IMR-90 (cell line): ENCODE data around the gene CLC. TPM values are rescaled to one million over a fixed set of nuclear protein-coding genes. Genes with fewer than 3 reads are reported as not detected.

Source experiments
- ATAC-seq: fragments of 200-7000 bp; cut with Tn5 transposase; 2 replicates; pipeline ENCODE4 v1.9.1; 2020; ENCODE audit warnings: low read depth, mild to moderate bottlenecking, moderate library complexity
- BruUV-seq: library from RNA; stranded (reverse); fragments of 400-500 nt; replicated peaks from 2 replicates; lab custom pipeline; 2021; lab: Mats Ljungman, UMichigan
- CTCF ChIA-PET: fragments of 300-600 bp; formaldehyde crosslinking; extraction: SDS; loops from one replicate; lab custom pipeline; 2021; ENCODE audit warnings: antibody characterized with exemption; lab: Yijun Ruan, JAX
- POLR2A ChIA-PET: fragments of 300-600 bp; sonication (Branson Sonifier 250); formaldehyde crosslinking; loops from one replicate; lab custom pipeline; 2022; ENCODE audit warnings: antibody characterized with exemption; ENCODE audit not compliant: unreplicated experiment; lab: Charles Lee
- DNase-seq: peaks from one replicate; pipeline ENCODE4 v3.0.0; 2013
- H2AFZ ChIP-seq: replicated peaks from 2 replicates; pipeline ENCODE3; 2013; ENCODE audit warnings: low read length, mild to moderate bottlenecking; ENCODE audit not compliant: poor library complexity
- H2AK5ac ChIP-seq: 2 replicates; pipeline ENCODE4 v1.6.1; 2013; ENCODE audit warnings: low read depth, low read length, inconsistent platforms
- H2AK9ac ChIP-seq: replicated peaks from 2 replicates; pipeline ENCODE3; 2013; ENCODE audit warnings: mild to moderate bottlenecking, low read depth, low read length, moderate library complexity; ENCODE audit not compliant: poor library complexity
- H2BK120ac ChIP-seq: 2 replicates; pipeline ENCODE4 v1.6.1; 2013; ENCODE audit warnings: low read depth, low read length, inconsistent platforms
- H2BK15ac ChIP-seq: 3 replicates; pipeline ENCODE4 v1.6.1; 2013; ENCODE audit warnings: low read depth, low read length, inconsistent platforms
- H2BK20ac ChIP-seq: 2 replicates; pipeline ENCODE4 v1.6.1; 2013; ENCODE audit warnings: low read depth, mild to moderate bottlenecking, inconsistent platforms, low read length, moderate library complexity
- H2BK5ac ChIP-seq: 2 replicates; pipeline ENCODE4 v1.6.1; 2013; ENCODE audit warnings: mild to moderate bottlenecking, low read depth, low read length, inconsistent platforms; ENCODE audit not compliant: poor library complexity, severe bottlenecking
- H3K14ac ChIP-seq: replicated peaks from 2 replicates; pipeline ENCODE4 v1.6.1; 2013; ENCODE audit warnings: low read depth, low read length, inconsistent platforms
- H3K18ac ChIP-seq: 2 replicates; pipeline ENCODE4 v1.6.1; 2013; ENCODE audit warnings: low read depth, low read length, control low read depth
- H3K23ac ChIP-seq: 2 replicates; pipeline ENCODE4 v1.6.1; 2013; ENCODE audit warnings: low read depth, low read length, inconsistent platforms
- H3K27ac ChIP-seq: 2 replicates; pipeline ENCODE4 v1.5.1; 2013; ENCODE audit warnings: mild to moderate bottlenecking, control low read depth, low read length; ENCODE audit not compliant: insufficient read depth
- H3K27me3 ChIP-seq: 2 replicates; pipeline ENCODE4 v1.6.1; 2013; ENCODE audit warnings: low read length; ENCODE audit not compliant: control insufficient read depth, insufficient read depth
- H3K36me3 ChIP-seq: 2 replicates; pipeline ENCODE4 v1.6.1; 2013; ENCODE audit warnings: low read length, mixed read lengths; ENCODE audit not compliant: control insufficient read depth, insufficient read depth
- H3K4ac ChIP-seq: 2 replicates; pipeline ENCODE4 v1.6.1; 2013; ENCODE audit warnings: low read depth, low read length, inconsistent platforms
- H3K4me1 ChIP-seq: 2 replicates; pipeline ENCODE4 v1.6.1; 2013; ENCODE audit warnings: low read length, mixed read lengths; ENCODE audit not compliant: control insufficient read depth, insufficient read depth
- H3K4me2 ChIP-seq: 2 replicates; pipeline ENCODE4 v1.6.1; 2013; ENCODE audit warnings: low read depth, mild to moderate bottlenecking, control low read depth, low read length, moderate library complexity
- H3K4me3 ChIP-seq: 2 replicates; pipeline ENCODE4 v1.5.1; 2013; ENCODE audit warnings: low read depth, mild to moderate bottlenecking, control low read depth, low read length, moderate library complexity; ENCODE audit not compliant: insufficient read depth
- H3K56ac ChIP-seq: 2 replicates; pipeline ENCODE4 v1.6.1; 2013; ENCODE audit warnings: low read length, inconsistent platforms; ENCODE audit not compliant: insufficient read depth; ENCODE audit errors: extremely low read depth
- H3K79me1 ChIP-seq, 2 experiments: 2 replicates each; pipeline ENCODE4 v1.6.1; 2013; ENCODE audit warnings: low read length in 2 of 2, inconsistent platforms in 1 of 2, low read depth in 1 of 2
- H3K9ac ChIP-seq: 2 replicates; pipeline ENCODE4 v1.6.1; 2013; ENCODE audit warnings: low read depth, low read length, control low read depth
- H3K9me1 ChIP-seq: 2 replicates; pipeline ENCODE4 v1.6.1; 2013; ENCODE audit warnings: low read length, inconsistent platforms; ENCODE audit not compliant: insufficient read depth
- H3K9me3 ChIP-seq: 2 replicates; pipeline ENCODE4 v1.6.1; 2013; ENCODE audit warnings: low read length; ENCODE audit not compliant: control insufficient read depth, insufficient read depth
- H4K20me1 ChIP-seq: 2 replicates; pipeline ENCODE4 v1.6.1; 2013; ENCODE audit warnings: low read length, inconsistent platforms; ENCODE audit not compliant: insufficient read depth
- H4K5ac ChIP-seq: 2 replicates; pipeline ENCODE4 v1.6.1; 2013; ENCODE audit warnings: mild to moderate bottlenecking, low read depth, low read length, control low read depth
- H4K8ac ChIP-seq, 2 experiments: 2 replicates each; pipeline ENCODE4 v1.6.1; 2013; ENCODE audit warnings: low read depth in 2 of 2, low read length in 2 of 2, control low read depth in 1 of 2, inconsistent platforms in 1 of 2
- H4K91ac ChIP-seq: 2 replicates; pipeline ENCODE4 v1.6.1; 2013; ENCODE audit warnings: low read depth, low read length, inconsistent platforms; ENCODE audit not compliant: insufficient read depth
- MAZ ChIP-seq: IDR thresholded peaks from 2 replicates; pipeline ENCODE4 v1.6.1; 2012; ENCODE audit warnings: low read depth, mild to moderate bottlenecking, low read length, improper control_type of control experiment, moderate library complexity, borderline replicate concordance
- POLR2A ChIP-seq: IDR thresholded peaks from 2 replicates; pipeline ENCODE4 v1.6.1; 2012; ENCODE audit warnings: mild to moderate bottlenecking, low read depth, low read length
- RAD21 ChIP-seq: IDR thresholded peaks from 2 replicates; pipeline ENCODE4 v1.6.1; 2012; ENCODE audit warnings: low read length, improper control_type of control experiment
- WGBS, 2 experiments: methylation state at CpG; one replicate each; pipeline versions ENCODE4 v1.1.5 to v1.1.7; 2013; ENCODE audit warnings: missing lambda C conversion rate in 2 of 2; ENCODE audit not compliant: insufficient read length in 1 of 2; ENCODE audit errors: extremely low coverage in 2 of 2; 5-methylcytosine and 5-hydroxymethylcytosine counted together
- dilution Hi-C: fragments of 300-500 bp; cut with HindIII; formaldehyde crosslinking; loops from one replicate; pipeline ENCODE4 v1.14.3; 2018; ENCODE audit warnings: low sequenced_read_pairs; ENCODE audit not compliant: unreplicated experiment
- in situ Hi-C: fragments of 300-500 bp; cut with MboI; formaldehyde crosslinking; loops from 3 replicates; pipeline ENCODE4 v1.14.3; 2019; ENCODE audit warnings: low sequenced_read_pairs, inconsistent platforms, mixed read lengths
- intact Hi-C: fragments of 100-400 bp; cut with micrococcal nuclease; formaldehyde crosslinking; loops from 2 replicates; pipeline ENCODE4 v1.10.0; 2022
- polyA plus RNA-seq, 3 experiments: library from polyadenylated mRNA; depleted of rRNA; stranded (reverse); fragments of >200 nt; gene quantifications; 2 replicates each; pipeline ENCODE4 v1.2.3, GENCODE V29; 2012; ENCODE audit warnings: low replicate concordance in 1 of 3
- total RNA-seq: library from RNA; depleted of rRNA; stranded (reverse); fragments of >200 nt; gene quantifications from 2 replicates; pipeline ENCODE4 v1.2.3, GENCODE V29; 2012

Gene CLC
- total and polyA plus RNA-seq, 2 of the 4 experiments (the other 2 are of a cell fraction), result not detected

GRCh38 chr19:39704181-39705044 is 33.4 kb downstream of the CLC start, which contains the start of gene LGALS14:
Gene LGALS14, plus strand, starts transcription at chr19:39704481. Its CDS starts 48 bp downstream, at chr19:39704529.
- Histone ChIP-seq H4K91ac (no peak within 1 kb of the TSS), H3K4me1 (no peaks in the 10 kb centered on the region), H3K4ac (no peak within 1 kb of the TSS), H2BK120ac (no peak within 1 kb of the TSS), H2BK15ac (no peak within 1 kb of the TSS), H2BK5ac (no peak within 1 kb of the TSS), H2AK5ac (no peak within 1 kb of the TSS), H3K9ac (no peak within 1 kb of the TSS), H3K9me3 (no peaks in the 10 kb centered on the region), H3K4me2 (no peak within 1 kb of the TSS), H2AK9ac (no peak within 1 kb of the TSS), H4K8ac (no peak within 1 kb of the TSS), H4K5ac (no peak within 1 kb of the TSS), H3K27me3 (no peaks in the 10 kb centered on the region), H2BK20ac (no peak within 1 kb of the TSS), H4K20me1 (no peaks in the 10 kb centered on the region), H3K56ac (no peak within 1 kb of the TSS), H3K4me3 (no peak within 1 kb of the TSS), H3K79me1 (no peaks in the 10 kb centered on the region), H3K23ac (no peak within 1 kb of the TSS), H2AFZ (no peak within 1 kb of the TSS), H3K36me3 (no peaks in the 10 kb centered on the region), H3K27ac (no peak within 1 kb of the TSS), H3K9me1 (no peaks in the 10 kb centered on the region), H3K14ac (no peak within 1 kb of the TSS), H3K18ac (no peak within 1 kb of the TSS)
- ATAC-seq (no peak), DNase-seq (no peak)
- POLR2A ChIA-PET, result no interaction called here
- 40% methylated on average over 2 of the region's 6 CpGs; no CpG with 5 or more reads in 1 of the 2 experiments for WGBS, 2 experiments
- TF ChIP-seq POLR2A (no peak), MAZ (no peak), RAD21 (no peak)
- dilution Hi-C loops, result no loop called here
- CTCF ChIA-PET, result no interaction called here
- intact Hi-C loops, result no loop called here
- no TSS peak for BruUV-seq
- in situ Hi-C loops, result no loop called here
